HG02870 (cell line): ENCODE data around the gene OR5B3.
"Not testable (repeated sequence)": the region's sequence is repeated elsewhere in the genome, so short reads cannot be mapped to it uniquely, and the experiment has no call there.

Experiments used
- ATAC-seq: cut with Tn5 transposase; IDR thresholded peaks from one replicate; pipeline ENCODE4 v1.9.1; 2021; ENCODE audit warnings: mild to moderate bottlenecking, moderate library complexity; ENCODE audit not compliant: unreplicated experiment

OR5B3 gene

DNA sequence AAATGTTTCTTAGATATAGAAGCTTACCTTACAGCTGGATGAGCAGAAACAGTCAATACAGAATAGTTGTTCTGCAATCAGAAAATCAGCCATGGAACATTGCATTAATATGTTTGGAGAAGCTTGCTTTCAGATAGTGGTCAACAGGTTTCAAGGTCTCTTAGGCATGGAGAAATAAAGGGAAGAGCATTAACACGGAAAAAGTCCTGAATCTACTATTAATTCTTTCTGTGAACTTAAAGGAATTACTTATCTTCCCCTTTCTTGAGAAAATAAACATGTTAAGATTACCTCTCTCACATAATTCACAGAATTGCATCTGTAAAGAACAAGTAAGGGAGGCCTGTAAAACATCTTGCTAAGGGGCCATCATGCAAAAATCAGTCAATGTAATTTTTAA is at the start of gene OR5B3:
Gene OR5B3, minus strand, starts transcription at position 101 of the 400 bp plus-strand sequence. CDS start 3,465 bp downstream, outside the sequence.
- ATAC-seq = no peak

- ATAC-seq = no peak
These were observed 44.9 kb upstream of the OR5B3 start for GRCh38 chr11:58451585-58451984.

- no peak for ATAC-seq
These were observed 39.6 kb upstream of the OR5B3 start for GRCh38 chr11:58446294-58446693.

- ATAC-seq = no peak
These were observed 37.6 kb upstream of the OR5B3 start for GRCh38 chr11:58444300-58444699.

DNA sequence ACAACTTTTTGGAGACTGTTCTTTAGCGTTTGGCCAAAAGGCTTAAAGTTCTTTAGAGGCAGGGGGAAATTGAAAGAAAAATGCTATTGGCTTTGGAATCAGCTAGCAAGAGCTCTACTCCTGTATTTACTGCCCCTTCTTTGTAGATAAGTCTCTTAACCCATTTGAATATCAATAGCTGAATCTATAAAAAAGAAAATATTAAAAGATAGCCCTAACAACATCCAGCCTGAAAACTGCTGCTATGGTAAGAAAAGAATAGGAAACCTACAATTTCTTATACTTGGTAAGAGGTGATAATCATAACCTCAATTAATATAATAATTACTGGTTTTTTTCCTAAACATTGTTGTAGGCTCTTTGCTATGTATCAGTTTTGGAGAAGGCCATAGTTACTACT is 35.5 kb upstream of the OR5B3 start, which contains the start of gene OR5B12:
Gene OR5B12, minus strand, starts transcription at position 101 of the 400 bp plus-strand sequence. CDS start 2,085 bp downstream, outside the sequence.
- ATAC-seq = no peak

- ATAC-seq = no peak
These were observed 31.8 kb upstream of the OR5B3 start for GRCh38 chr11:58438486-58438885.

DNA sequence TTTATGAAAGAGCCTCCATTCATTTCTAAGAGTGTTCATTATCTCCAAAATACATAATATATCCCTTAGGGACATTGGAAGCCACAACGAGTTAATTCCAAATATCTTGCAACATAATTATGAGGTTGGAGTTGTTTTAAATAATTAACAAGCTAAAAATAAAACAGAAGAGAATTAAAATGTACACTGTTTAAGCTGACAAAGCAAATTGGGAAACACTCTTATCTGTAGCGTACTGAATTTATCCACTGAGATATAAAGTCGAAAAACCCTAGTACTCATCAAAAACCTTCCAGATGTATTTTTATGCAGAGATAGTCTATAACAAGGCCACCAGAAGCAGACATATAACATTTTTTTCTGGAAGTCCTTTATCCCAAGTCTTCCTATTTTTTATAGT is 27.5 kb upstream of the OR5B3 start:
- ATAC-seq = no peak

- no peak for ATAC-seq
These were observed 27.0 kb upstream of the OR5B3 start for GRCh38 chr11:58433638-58434203.

GRCh38 chr11:58429273-58429672 is 22.6 kb upstream of the OR5B3 start:
- no peak for ATAC-seq

DNA sequence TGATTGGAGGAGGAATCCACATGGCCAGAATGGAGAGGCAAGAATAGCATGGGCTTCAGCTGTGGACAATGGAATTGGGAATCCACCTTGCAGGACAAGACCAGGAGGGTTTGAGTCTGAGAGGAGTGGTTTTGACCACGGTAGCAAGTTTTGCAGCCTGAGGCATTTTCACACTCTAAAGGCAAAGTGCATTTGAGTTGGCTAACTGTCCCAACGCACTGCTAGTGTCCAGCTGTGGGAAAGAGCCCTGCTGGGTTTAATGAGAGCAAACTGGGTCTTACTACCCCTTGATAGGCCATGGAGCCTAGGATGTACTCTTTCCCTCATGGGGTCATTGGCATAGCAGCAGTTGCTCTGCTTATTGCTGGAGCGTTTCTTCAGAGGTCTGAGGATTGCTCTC is 21.3 kb upstream of the OR5B3 start, which contains the start of gene OR5B2:
Gene OR5B2, minus strand, starts transcription at position 101 of the 400 bp plus-strand sequence. CDS start 4,860 bp downstream, outside the sequence.
- ATAC-seq = no peak

GRCh38 chr11:58399622-58400021 is 7.1 kb downstream of the OR5B3 start:
- not testable (repeated sequence) for ATAC-seq

DNA sequence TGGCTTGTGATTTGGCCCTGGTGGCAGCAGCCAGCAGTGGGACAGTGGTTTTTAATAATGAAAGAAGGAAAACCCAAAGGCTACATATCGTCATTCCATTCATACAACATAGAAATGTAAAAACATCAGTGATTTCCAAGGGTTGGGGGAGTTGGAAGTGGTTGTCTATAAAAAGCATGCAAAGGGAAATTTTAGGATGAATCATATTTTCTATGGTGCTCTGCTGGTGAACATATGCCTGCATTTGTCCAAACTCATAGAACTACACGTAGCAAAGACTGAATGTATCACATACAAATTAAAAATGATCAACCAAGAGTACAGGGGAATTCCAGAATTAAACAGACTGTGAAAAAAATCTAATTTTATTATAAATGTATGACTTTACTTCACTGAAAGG is 11.1 kb downstream of the OR5B3 start:
- ATAC-seq = no peak

DNA sequence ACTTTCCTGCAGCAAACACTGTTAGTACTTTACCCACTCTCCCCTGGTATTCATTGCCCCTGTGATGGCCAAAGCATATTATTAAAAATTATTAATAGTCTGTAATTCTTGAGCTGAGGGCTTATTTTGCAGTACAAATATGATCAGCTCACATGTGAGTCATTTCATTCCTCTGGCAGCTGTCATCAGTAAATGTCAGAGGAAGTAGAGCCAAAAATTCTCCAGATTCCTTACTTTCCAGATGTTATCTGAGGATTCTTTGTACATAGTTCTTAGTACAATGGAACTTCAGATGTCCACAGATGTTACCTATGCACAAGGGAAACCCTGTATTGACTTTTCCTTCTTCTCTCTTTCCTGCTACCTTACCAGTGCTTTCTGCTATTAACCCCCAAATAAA is 12.5 kb downstream of the OR5B3 start:
- no peak for ATAC-seq

DNA sequence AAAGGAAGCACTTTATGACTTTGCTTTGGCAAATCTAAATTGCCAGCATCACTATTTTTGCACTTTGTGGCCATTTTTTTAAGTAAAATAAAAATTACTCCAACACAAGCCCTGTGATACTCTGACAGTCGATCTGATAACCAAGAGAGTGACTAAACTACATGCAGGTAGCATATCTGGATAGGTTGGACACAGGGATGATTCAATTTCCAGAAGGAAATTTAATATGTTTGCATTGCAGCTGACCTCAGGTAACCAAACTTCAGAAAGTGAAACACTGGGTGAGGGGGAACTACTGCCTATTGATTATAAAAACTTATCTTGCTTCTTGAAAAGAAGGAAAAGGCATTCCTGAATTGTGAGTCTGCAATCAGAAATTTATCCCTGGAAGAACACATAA is 13.9 kb downstream of the OR5B3 start:
- no peak for ATAC-seq

DNA sequence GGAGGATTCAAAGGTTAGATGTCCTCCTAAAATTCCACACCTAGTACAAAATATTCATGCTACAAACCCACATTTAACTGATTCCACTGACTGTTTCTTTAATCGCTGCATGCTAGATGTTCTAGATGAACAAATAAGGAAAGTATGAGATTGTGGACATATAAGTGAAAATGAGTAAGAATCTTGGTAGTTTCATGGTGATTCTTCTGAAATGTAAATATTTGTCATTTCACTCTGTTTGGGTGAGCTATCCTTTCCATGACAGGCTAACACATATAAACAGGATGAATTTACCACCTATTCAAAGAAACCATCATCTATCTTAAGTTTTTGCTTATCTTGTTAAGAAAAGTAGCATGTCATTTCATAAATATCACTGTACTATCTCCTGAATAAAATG is 14.8 kb downstream of the OR5B3 start:
- ATAC-seq = no peak

DNA sequence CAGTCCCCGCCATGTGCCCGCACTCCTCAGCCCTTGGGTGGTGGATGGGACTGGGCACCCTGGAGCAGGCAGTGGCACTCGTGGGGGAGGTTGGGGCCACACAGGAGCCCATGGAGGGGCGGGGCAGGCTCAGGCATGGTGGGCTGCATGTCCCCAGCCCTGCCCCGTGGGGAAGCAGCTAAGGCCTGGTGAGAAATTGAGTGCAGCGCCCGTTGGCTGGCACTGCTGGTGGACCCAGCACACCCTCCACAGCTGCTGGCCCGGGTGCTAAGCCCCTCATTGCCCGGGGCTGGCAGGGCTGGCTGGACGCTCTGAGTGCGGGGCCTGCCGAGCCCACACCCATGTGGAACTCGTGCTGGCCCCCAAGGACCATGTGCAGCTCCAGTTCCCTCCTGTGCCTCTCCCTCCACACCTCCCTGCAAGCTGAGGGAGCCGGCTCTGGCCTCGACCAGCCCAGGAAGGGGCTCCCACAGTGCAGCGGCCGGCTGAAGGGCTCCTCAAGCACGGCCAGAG is 16.1 kb downstream of the OR5B3 start:
- ATAC-seq = no peak

DNA sequence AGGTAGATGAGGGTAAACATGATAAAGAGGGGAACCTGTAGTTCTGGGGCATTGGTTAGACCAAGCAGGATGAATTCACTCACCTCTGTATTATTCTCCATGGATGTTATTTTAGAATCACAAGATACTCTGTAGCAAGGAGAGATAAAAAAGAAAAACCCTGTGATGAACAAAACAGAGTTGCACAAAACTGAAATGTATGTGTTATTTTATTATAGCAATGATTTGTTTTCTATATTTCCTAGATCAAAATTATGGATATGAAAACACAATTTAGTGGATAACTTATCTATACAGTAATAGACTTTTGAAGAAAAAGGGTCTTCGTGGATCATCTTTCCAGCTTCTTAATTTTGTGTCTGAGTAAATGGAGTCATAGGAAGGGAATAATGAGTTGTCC is 47.7 kb downstream of the OR5B3 start, which contains the start of gene OR5B17:
Gene OR5B17, minus strand, starts transcription at position 101 of the 400 bp plus-strand sequence. Its CDS starts 0 bp downstream, at position 101.
- no peak for ATAC-seq

GRCh38 chr11:58354727-58355126 is 51.9 kb downstream of the OR5B3 start:
- ATAC-seq = no peak
